PC-3 (cell line): Measurements from ENCODE around the gene MAN2B1. TPM values are rescaled to one million over a fixed set of nuclear protein-coding genes. Genes with fewer than 3 reads are reported as not detected.

ENCODE experiments used
- ATAC-seq: fragments of 200-7000 bp; cut with Tn5 transposase; 2 replicates; pipeline ENCODE4 v1.9.1; 2020; ENCODE audit warnings: mild to moderate bottlenecking, moderate library complexity
- BruUV-seq: library from RNA; stranded (reverse); fragments of 400-500 nt; replicated peaks from 2 replicates; lab custom pipeline; 2021; lab: Mats Ljungman, UMichigan
- CTCF ChIA-PET: fragments of 300-600 bp; sonication (Branson Sonifier 250); formaldehyde crosslinking; loops from one replicate; lab custom pipeline; 2022; ENCODE audit warnings: antibody characterized with exemption; lab: Charles Lee
- POLR2A ChIA-PET: fragments of 300-600 bp; sonication (Branson Sonifier 250); formaldehyde crosslinking; loops from one replicate; lab custom pipeline; 2022; ENCODE audit warnings: antibody characterized with exemption; ENCODE audit not compliant: unreplicated experiment; lab: Charles Lee
- DNase-seq: peaks from one replicate; pipeline ENCODE4 v3.0.0-alpha.2; 2015
- H2AFZ ChIP-seq: fragments of 300-600 bp; sonication (generic); 2 replicates; pipeline ENCODE4 v1.6.0; 2016; ENCODE audit warnings: antibody characterized with exemption, low read length
- H3F3A ChIP-seq: fragments of 300-600 bp; sonication (generic); one replicate; pipeline ENCODE4 v1.6.0; 2017; ENCODE audit warnings: antibody characterized with exemption, low read length, control low read depth, mild to moderate bottlenecking; ENCODE audit not compliant: unreplicated experiment
- H3K27ac ChIP-seq: fragments of 300-600 bp; sonication (generic); 2 replicates; pipeline ENCODE4 v1.5.1; 2016; ENCODE audit warnings: mild to moderate bottlenecking, low read length
- H3K27me3 ChIP-seq: fragments of 300-600 bp; sonication (generic); 2 replicates; pipeline ENCODE4 v1.6.1; 2016; ENCODE audit warnings: low read length, mixed read lengths
- H3K36me3 ChIP-seq: fragments of 300-600 bp; sonication (generic); 2 replicates; pipeline ENCODE4 v1.6.1; 2016; ENCODE audit warnings: low read depth, mixed run types, low read length, mixed read lengths
- H3K4me1 ChIP-seq: fragments of 300-600 bp; sonication (generic); 2 replicates; pipeline ENCODE4 v1.5.1; 2016; ENCODE audit warnings: low read length; ENCODE audit not compliant: insufficient read depth
- H3K4me2 ChIP-seq: fragments of 300-600 bp; sonication (generic); 2 replicates; pipeline ENCODE4 v1.6.0; 2016; ENCODE audit warnings: low read length
- H3K4me3 ChIP-seq: fragments of 300-600 bp; sonication (generic); 2 replicates; pipeline ENCODE4 v1.5.1; 2016; ENCODE audit warnings: mild to moderate bottlenecking, low read length, mixed read lengths
- H3K79me2 ChIP-seq: fragments of 300-600 bp; sonication (generic); 2 replicates; pipeline ENCODE4 v1.6.1; 2017; ENCODE audit warnings: low read length, mixed read lengths
- H3K9ac ChIP-seq: fragments of 300-600 bp; sonication (generic); 2 replicates; pipeline ENCODE4 v1.6.0; 2016; ENCODE audit warnings: mild to moderate bottlenecking, low read length
- H3K9me2 ChIP-seq: fragments of 300-600 bp; sonication (generic); replicated peaks from 2 replicates; pipeline ENCODE4 v1.6.1; 2016; ENCODE audit warnings: mixed run types, low read length, mixed read lengths
- H3K9me3 ChIP-seq: fragments of 300-600 bp; sonication (generic); 2 replicates; pipeline ENCODE4 v1.6.1; 2016; ENCODE audit warnings: low read length, mixed read lengths
- H4K20me1 ChIP-seq: fragments of 300-600 bp; sonication (generic); 2 replicates; pipeline ENCODE4 v1.6.1; 2016; ENCODE audit warnings: low read length, mixed read lengths
- CTCF ChIP-seq: fragments of 300-600 bp; sonication (generic); conservative IDR thresholded peaks from 2 replicates; pipeline ENCODE4 v1.5.1; 2017; ENCODE audit warnings: antibody characterized with exemption, low read depth, mild to moderate bottlenecking, low read length
- EZH2 ChIP-seq: fragments of 300-600 bp; sonication (generic); IDR thresholded peaks from one replicate; pipeline ENCODE4 v1.6.1; 2017; ENCODE audit warnings: antibody characterized with exemption, mild to moderate bottlenecking, low read length; ENCODE audit not compliant: unreplicated experiment
- EZH2phosphoT487 ChIP-seq: fragments of 300-600 bp; sonication (generic); IDR thresholded peaks from 2 replicates; pipeline ENCODE4 v1.6.1; 2018; ENCODE audit warnings: mild to moderate bottlenecking, antibody characterized with exemption, low read length, borderline replicate concordance
- intact Hi-C: fragments of 100-400 bp; cut with micrococcal nuclease; formaldehyde crosslinking; loops from 2 replicates; pipeline ENCODE4 v1.9.0; 2023
- total RNA-seq: library from RNA; depleted of rRNA; stranded (reverse); fragments of >200 nt; gene quantifications from 2 replicates; pipeline ENCODE4 v1.2.3, GENCODE V29; 2014

The MAN2B1 gene
- total RNA-seq, 1 experiment from 2014 or later, result 67.5 TPM

- no TSS peak for BruUV-seq
- no peaks in the 10 kb centered on the region for H3F3A ChIP-seq
Measured at GRCh38 chr19:12642506-12642905, 24.0 kb downstream of the MAN2B1 start.

GRCh38 chr19:12641456-12641855, 25.1 kb downstream of the MAN2B1 start:
- Histone ChIP-seq H3K36me3 (no peaks in the 10 kb centered on the region), H3K4me3 (no peak overlapping the region), H3K27me3 (no peaks in the 10 kb centered on the region), H3K4me2 (no peak overlapping the region), H3F3A (no peaks in the 10 kb centered on the region), H3K27ac (no peak overlapping the region), H2AFZ (no peak overlapping the region), H3K79me2 (no peaks in the 10 kb centered on the region), H3K9ac (no peak overlapping the region), H4K20me1 (no peaks in the 10 kb centered on the region), H3K4me1 (no peaks in the 10 kb centered on the region), H3K9me3 (no peaks in the 10 kb centered on the region), H3K9me2 (no peaks in the 10 kb centered on the region)
- CTCF ChIA-PET, result no interaction called here
- intact Hi-C loops, result no loop called here
- POLR2A ChIA-PET, result no interaction called here
- no TSS peak for BruUV-seq
- ATAC-seq (no peak), DNase-seq (no peak)
- TF ChIP-seq CTCF (no peak), EZH2 (no peak), EZH2phosphoT487 (no peak)

More at GRCh38 chr19:12642506-12642905, 24.0 kb downstream of the MAN2B1 start:
- Histone ChIP-seq H3K79me2 (no peaks in the 10 kb centered on the region), H3K4me1 (no peaks in the 10 kb centered on the region), H4K20me1 (no peaks in the 10 kb centered on the region), H3K4me2 (no peak overlapping the region), H3K9me3 (no peaks in the 10 kb centered on the region), H3K9me2 (no peaks in the 10 kb centered on the region), H3K9ac (no peak overlapping the region), H3K36me3 (no peaks in the 10 kb centered on the region), H2AFZ (no peak overlapping the region), H3K27ac (no peak overlapping the region), H3K4me3 (no peak overlapping the region), H3K27me3 (no peaks in the 10 kb centered on the region)
- intact Hi-C loops, result no loop called here
- ChIA-PET CTCF (no interaction called here), POLR2A (no interaction called here)
- no peak for DNase-seq
- TF ChIP-seq EZH2phosphoT487, result no peak
- TF ChIP-seq EZH2, result no peak
- no peak for TF ChIP-seq CTCF
- ATAC-seq, result no peak

GRCh38 chr19:12639901-12640613, 26.5 kb downstream of the MAN2B1 start:
- no peak overlapping the region for H3K4me3 ChIP-seq
- TF ChIP-seq CTCF, result peak; percentile 83
- TF ChIP-seq EZH2, result no peak
- H3F3A ChIP-seq, result no peaks in the 10 kb centered on the region
- no peaks in the 10 kb centered on the region for H4K20me1 ChIP-seq
- peak overlapping the region; percentile 12; the same call in 1 of the 2 replicates for H2AFZ ChIP-seq
- no peaks in the 10 kb centered on the region for H3K27me3 ChIP-seq
- intact Hi-C loops, result no loop called here
- ATAC-seq, result peak; percentile 81
- H3K9me2 ChIP-seq, result no peaks in the 10 kb centered on the region
- POLR2A ChIA-PET, result interaction anchor here (0.6 kb wide), 1 partner anchor 1497 kb away, joined by 3 read pairs; no protein-coding TSS in a partner anchor
- no peaks in the 10 kb centered on the region for H3K4me1 ChIP-seq
- BruUV-seq, result no TSS peak
- no peak overlapping the region for H3K9ac ChIP-seq
- CTCF ChIA-PET, result interaction anchor here (0.6 kb wide), 1 partner anchor 29 kb away, joined by 3 read pairs; the partner anchor contains the start of genes ZNF490 and ZNF791
- no peaks in the 10 kb centered on the region for H3K9me3 ChIP-seq
- H3K27ac ChIP-seq, result no peak overlapping the region
- no peaks in the 10 kb centered on the region for H3K36me3 ChIP-seq
- H3K79me2 ChIP-seq, result no peaks in the 10 kb centered on the region
- DNase-seq, result peak; percentile 64
- H3K4me2 ChIP-seq, result no peak overlapping the region
